ENCODE data around the gene TBCC.
"Not testable (repeated sequence)": the region's sequence is repeated elsewhere in the genome, so short reads cannot be mapped to it uniquely, and the experiment has no call there.

TBCC gene

GRCh38 chr6:42745640-42746462, at the start of gene TBCC:
Gene TBCC, minus strand, starts transcription at chr6:42746103. Its CDS starts 30 bp downstream, at chr6:42746073.
- peak; percentile 58 to 99 (median 98) for DNase-seq

- DNase-seq = no peak
Observed at GRCh38 chr6:42795651-42796050, 49.7 kb upstream of the TBCC start.

DNA sequence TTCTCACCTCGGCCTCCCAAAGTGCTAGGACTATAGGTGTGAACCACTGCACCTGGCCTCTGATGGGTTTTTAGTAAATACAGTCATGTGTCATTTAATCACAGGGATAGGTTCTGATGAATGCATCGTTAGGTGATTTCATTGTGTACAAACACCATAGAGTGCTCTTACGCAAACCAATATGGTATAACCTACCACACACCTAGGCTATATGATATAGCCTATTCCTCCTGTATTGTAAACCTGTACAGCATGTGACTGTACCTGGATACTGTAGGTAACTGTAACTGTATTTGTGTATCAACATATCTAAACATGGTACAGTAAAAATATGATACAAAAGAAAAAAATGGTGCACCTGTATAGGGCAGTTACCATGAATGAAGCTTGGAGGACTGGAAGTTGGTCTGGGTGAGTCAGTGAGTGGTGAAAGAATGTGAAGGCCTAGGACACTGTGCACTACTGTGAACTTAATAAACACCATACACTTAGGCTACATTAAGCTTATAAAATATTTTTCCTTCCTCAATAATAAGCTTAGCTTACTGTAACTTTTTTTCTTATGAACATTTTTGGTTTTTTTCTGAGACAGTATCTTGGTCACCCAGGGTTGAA, 45.9 kb upstream of the TBCC start:
- DNase-seq = no peak

- peak in 3 of 56 donors; percentile 5 to 11 (median 7) for DNase-seq
Observed at GRCh38 chr6:42790549-42791181, 44.8 kb upstream of the TBCC start.

- no peak for DNase-seq
Observed at GRCh38 chr6:42788671-42789070, 42.8 kb upstream of the TBCC start.

- DNase-seq = no peak
Observed at GRCh38 chr6:42787063-42787472, 41.2 kb upstream of the TBCC start.

- DNase-seq = no peak
Observed at GRCh38 chr6:42786525-42786985, 40.7 kb upstream of the TBCC start.

DNA sequence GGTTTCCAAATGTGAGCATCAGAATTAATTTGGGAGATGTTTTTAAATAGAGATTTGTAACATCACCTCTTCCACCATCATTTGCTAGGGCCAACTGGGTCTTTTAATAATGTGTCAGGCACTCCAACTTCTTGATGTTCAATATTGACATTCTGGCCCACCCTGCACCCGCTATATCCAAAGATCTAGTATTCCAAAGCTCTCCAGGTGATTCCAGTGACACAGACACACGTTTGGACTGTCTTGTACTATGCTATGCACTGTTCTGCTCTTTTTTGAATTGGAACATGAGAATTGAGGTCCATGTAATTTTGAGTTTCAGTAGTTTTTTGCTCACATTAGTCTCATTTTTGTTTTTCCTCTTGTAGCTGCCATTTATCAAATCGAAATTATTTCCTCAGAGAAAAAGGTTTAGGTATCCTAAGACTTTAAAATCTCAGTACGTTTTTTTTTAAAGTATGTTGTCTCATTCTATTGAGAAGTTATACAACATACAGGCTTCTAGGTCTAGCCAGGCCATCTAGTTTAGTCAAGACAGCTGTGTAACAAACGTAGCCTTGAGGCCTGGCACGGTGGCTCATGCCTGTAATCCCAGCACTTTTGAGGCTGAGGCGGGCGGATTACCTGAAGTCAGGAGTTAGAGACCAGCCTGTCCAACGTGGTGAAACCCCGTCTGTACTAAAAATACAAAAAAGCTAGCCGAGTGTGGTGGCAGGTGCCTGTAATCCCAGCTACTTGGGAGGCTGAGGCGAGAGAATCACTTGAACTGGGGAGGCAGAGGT, 39.0 kb upstream of the TBCC start:
- no peak for DNase-seq

- DNase-seq = peak in 1 of 56 donors; percentile 62
Observed at GRCh38 chr6:42783876-42784642, 38.2 kb upstream of the TBCC start.

- peak in 51 of 56 donors; percentile 21 to 90 (median 70) for DNase-seq
Observed at GRCh38 chr6:42783177-42783875, 37.4 kb upstream of the TBCC start.

GRCh38 chr6:42782689-42783176, 36.8 kb upstream of the TBCC start:
- peak in 55 of 56 donors; percentile 30 to 92 (median 79) for DNase-seq

GRCh38 chr6:42781796-42782688, 36.1 kb upstream of the TBCC start, which contains the start of gene BICRAL:
Gene BICRAL, plus strand, starts transcription at chr6:42782052. Its CDS starts 39,971 bp downstream, at chr6:42822023.
- peak in 37 of 56 donors; percentile 18 to 82 (median 55) for DNase-seq

DNA sequence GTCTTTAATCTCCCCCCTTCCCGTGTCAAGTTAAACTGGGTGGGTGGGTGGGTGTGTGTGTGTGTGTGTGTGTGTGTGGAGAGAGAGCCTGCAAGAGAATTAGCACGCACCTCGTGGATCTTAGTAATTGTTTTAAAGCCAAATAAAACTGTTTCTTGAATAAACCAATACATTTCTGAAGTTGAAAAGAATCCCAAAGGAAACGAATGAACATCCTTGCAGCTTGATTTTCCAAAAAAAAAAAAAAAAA, 35.6 kb upstream of the TBCC start:
- no peak for DNase-seq

- no peak for DNase-seq
Observed at GRCh38 chr6:42779521-42779920, 33.6 kb upstream of the TBCC start.

GRCh38 chr6:42778122-42778521, 32.2 kb upstream of the TBCC start:
- DNase-seq = peak in 5 of 56 donors; percentile 8 to 26 (median 14)

DNA sequence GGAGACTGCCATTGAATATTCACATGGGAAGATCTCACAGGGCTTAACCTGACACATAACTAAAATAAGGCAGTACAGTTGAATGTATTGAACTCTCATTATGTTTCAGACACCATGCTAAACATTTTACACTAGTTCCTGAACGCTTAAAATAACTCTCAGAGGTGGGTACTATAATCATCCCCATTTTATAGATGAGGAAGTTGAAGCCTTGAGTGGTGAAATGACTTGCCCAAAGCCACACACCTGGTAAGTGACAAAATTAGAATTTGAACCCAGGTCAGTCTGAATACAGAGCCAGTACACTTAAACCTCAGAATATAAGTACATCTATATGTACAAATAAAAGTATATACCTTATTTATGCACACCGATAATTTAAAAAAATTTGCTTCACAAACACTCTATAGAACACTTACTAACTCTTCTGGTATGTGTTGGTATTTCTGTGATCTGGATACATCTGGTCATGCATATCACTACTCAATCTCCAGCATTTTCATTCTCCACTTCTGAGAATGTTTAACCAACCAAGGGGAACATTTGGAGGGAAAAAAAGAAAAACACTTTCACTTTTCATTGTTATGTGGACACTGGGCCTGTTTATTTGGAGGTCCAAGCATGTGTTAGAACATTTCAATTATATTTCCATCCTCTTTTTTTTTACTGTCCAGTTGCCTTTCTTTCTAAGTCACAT, 31.4 kb upstream of the TBCC start:
- no peak for DNase-seq

DNA sequence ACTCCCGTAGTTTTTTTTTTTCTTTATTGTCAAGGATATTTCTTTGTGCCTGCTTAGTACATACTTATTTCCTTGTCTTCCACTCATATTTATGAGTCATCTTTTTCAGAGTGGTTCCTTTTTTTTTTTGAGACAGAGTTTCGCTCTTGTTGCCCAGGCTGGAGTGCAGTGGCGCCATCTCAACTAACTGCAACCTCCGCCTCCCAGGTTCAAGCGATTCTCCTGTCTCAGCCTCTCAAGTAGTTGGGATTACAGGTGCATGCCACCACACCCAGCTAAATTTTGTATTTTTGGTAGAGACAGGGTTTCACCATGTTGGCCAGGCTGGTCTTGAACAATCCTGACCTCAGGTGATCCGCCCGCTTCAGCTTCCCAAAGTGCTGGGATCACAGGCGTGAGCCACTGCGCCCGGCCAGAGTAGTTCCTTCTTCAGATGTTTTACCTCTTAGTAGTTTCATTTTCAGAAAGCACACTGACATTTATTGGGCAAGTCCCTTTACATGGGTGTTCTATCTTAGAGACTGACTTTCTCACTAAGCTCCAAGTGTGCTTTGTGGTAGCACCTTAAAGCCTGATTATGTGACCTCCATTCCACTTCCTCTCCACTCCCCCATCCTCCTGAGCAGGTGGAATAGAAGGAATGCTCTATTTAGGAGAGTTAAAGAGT, 29.1 kb upstream of the TBCC start:
- DNase-seq = not testable (repeated sequence)

- DNase-seq = no peak
Observed at GRCh38 chr6:42774201-42774600, 28.3 kb upstream of the TBCC start.
